K562 (cell line): ENCODE data around the gene RAD50. TPM values are rescaled to one million over a fixed set of nuclear protein-coding genes. Genes with fewer than 3 reads are reported as not detected.

ENCODE experiments used
- ATAC-seq: fragments of 200-7000 bp; cut with Tn5 transposase; 3 replicates; pipeline ENCODE4 v1.9.1; 2020; ENCODE audit warnings: moderate library complexity
- BruUV-seq: library from RNA; stranded (reverse); fragments of 400-500 nt; replicated peaks from 2 replicates; lab custom pipeline; 2021; lab: Mats Ljungman, UMichigan
- CTCF ChIA-PET: fragments of 300-600 bp; formaldehyde crosslinking; extraction: SDS; loops from one replicate; lab custom pipeline; 2021; ENCODE audit warnings: low intra/inter-chr PET ratio; lab: Yijun Ruan, JAX
- POLR2A ChIA-PET: fragments of 300-600, 350-650 bp; sonication (Branson Sonifier 250); formaldehyde crosslinking; extraction: SDS; loops from one replicate; lab custom pipeline; 2021; ENCODE audit warnings: antibody characterized with exemption, inconsistent platforms; lab: Yijun Ruan, JAX
- DNase-seq, 4 experiments: peaks; one replicate each; pipeline versions ENCODE4 v3.0.0 to v3.0.0-alpha.2; 2011 to 2018; ENCODE audit warnings: low spot score in 3 of 4, mixed read lengths in 3 of 4; ENCODE audit errors: extremely low read depth in 1 of 4
- FAIRE-seq: peaks from 2 replicates; lab custom pipeline; 2011; peaks lifted over from hg19 to GRCh38; lab: Jason Lieb, UNC
- H2AFZ ChIP-seq: 2 replicates; pipeline ENCODE4 v1.6.0; 2011; ENCODE audit warnings: low read depth, low read length, control low read depth, inconsistent platforms
- H3K27ac ChIP-seq: fragments of 200-600 bp; 3 replicates; pipeline ENCODE4 v1.8.0; 2011; ENCODE audit warnings: low read depth, mild to moderate bottlenecking, control low read depth, inconsistent platforms, low read length, moderate library complexity, mixed read lengths; ENCODE audit errors: extremely low read depth
- H3K27me3 ChIP-seq, 2 experiments: fragments of 300-600 bp in 1 of 2; 2 replicates in 1 of 2; 3 replicates in 1 of 2; pipeline versions ENCODE4 v1.6.0 to v1.8.0; 2011; ENCODE audit warnings: inconsistent platforms in 2 of 2, low read length in 2 of 2, mild to moderate bottlenecking in 1 of 2, mixed read lengths in 1 of 2, moderate library complexity in 1 of 2; ENCODE audit not compliant: control insufficient read depth in 2 of 2, insufficient read depth in 2 of 2
- H3K36me3 ChIP-seq: fragments of 300-600 bp; 3 replicates; pipeline ENCODE4 v1.8.0; 2011; ENCODE audit warnings: mild to moderate bottlenecking, low read length, inconsistent platforms; ENCODE audit not compliant: control insufficient read depth, insufficient read depth
- H3K4me1 ChIP-seq, 2 experiments: fragments of 200-600 bp in 1 of 2; replicated peaks in 1 of 2; 2 replicates in 1 of 2; 3 replicates in 1 of 2; pipeline versions ENCODE4 v1.5.1 to v1.8.0; 2011; ENCODE audit warnings: inconsistent platforms in 2 of 2, low read length in 2 of 2, mild to moderate bottlenecking in 1 of 2, mixed read lengths in 1 of 2, moderate library complexity in 1 of 2; ENCODE audit not compliant: control insufficient read depth in 2 of 2, insufficient read depth in 2 of 2
- H3K4me2 ChIP-seq: 2 replicates; pipeline ENCODE4 v1.6.1; 2011; ENCODE audit warnings: low read length, control low read depth, inconsistent platforms, mixed read lengths; ENCODE audit not compliant: insufficient read depth
- H3K4me3 ChIP-seq: fragments of 200-600 bp; sonication (generic), shearing (Covaris generic); 2 replicates; pipeline ENCODE4 v1.5.1; 2016; ENCODE audit warnings: control low read depth, inconsistent platforms
- H3K79me2 ChIP-seq: fragments of 200-600 bp; 3 replicates; pipeline ENCODE4 v1.8.0; 2011; ENCODE audit warnings: low read length, inconsistent platforms; ENCODE audit not compliant: control insufficient read depth, insufficient read depth
- H3K9ac ChIP-seq, 2 experiments: 2 replicates each; pipeline versions ENCODE4 v1.6.0 to v1.6.1; 2011; ENCODE audit warnings: low read depth in 2 of 2, low read length in 2 of 2, control low read depth in 1 of 2, inconsistent platforms in 1 of 2, mild to moderate bottlenecking in 1 of 2, mixed read lengths in 1 of 2; ENCODE audit not compliant: insufficient read depth in 1 of 2
- H3K9me1 ChIP-seq: one replicate; pipeline ENCODE4 v1.6.0; 2011; ENCODE audit warnings: inconsistent platforms, mild to moderate bottlenecking, low read length, moderate library complexity; ENCODE audit not compliant: control insufficient read depth, insufficient read depth
- H3K9me3 ChIP-seq: replicated peaks from 2 replicates; pipeline ENCODE4 v1.5.1; 2011; ENCODE audit warnings: low read depth, low read length, inconsistent platforms; ENCODE audit not compliant: control insufficient read depth, insufficient read depth
- H4K20me1 ChIP-seq: replicated peaks from 2 replicates; pipeline ENCODE4 v1.6.1; 2011; ENCODE audit warnings: low read length, inconsistent platforms, mixed read lengths; ENCODE audit not compliant: control insufficient read depth, insufficient read depth
- AFF1 ChIP-seq, 2 experiments: fragments of 450-650 bp; IDR thresholded peaks; 2 replicates each; pipeline ENCODE4 v1.6.1; 2018; ENCODE audit warnings: mild to moderate bottlenecking in 2 of 2, low read depth in 1 of 2; ENCODE audit not compliant: partially characterized antibody in 2 of 2
- COPS2 ChIP-seq: fragments of 450-650 bp; conservative IDR thresholded peaks from 2 replicates; pipeline ENCODE4 v1.6.1; 2016; ENCODE audit warnings: mild to moderate bottlenecking, moderate library complexity
- FOS ChIP-seq: IDR thresholded peaks from 3 replicates; pipeline ENCODE4 v1.6.1; 2011; ENCODE audit not compliant: insufficient read length; ENCODE audit errors: extremely low read depth
- RBM25 ChIP-seq: fragments of 200-400 bp; formaldehyde crosslinking; IDR thresholded peaks from 2 replicates; pipeline ENCODE4 v1.6.1; 2018; ENCODE audit warnings: low read length, low read depth, moderate library complexity; ENCODE audit not compliant: severe bottlenecking
- TRIM28 ChIP-seq: fragments of 450-650 bp; IDR thresholded peaks from 2 replicates; pipeline ENCODE4 v1.6.1; 2017
- ZBTB33 ChIP-seq: sonication (generic); formaldehyde crosslinking; IDR thresholded peaks from 2 replicates; pipeline ENCODE4 v1.8.1; 2023; ENCODE audit warnings: mild to moderate bottlenecking, missing genetic modification reagents
- ZNF354B ChIP-seq: fragments of 250-450 bp; sonication (Bioruptor Pico); IDR thresholded peaks from 2 replicates; pipeline ENCODE4 v1.4.0; 2020
- ZNF408 ChIP-seq: fragments of 250-450 bp; sonication (Bioruptor Pico); IDR thresholded peaks from 2 replicates; pipeline ENCODE4 v1.4.0; 2020; ENCODE audit warnings: low read depth, mild to moderate bottlenecking, moderate library complexity
- ZNF436 ChIP-seq: fragments of 250-450, 450-650 bp; sonication (Bioruptor Pico); formaldehyde crosslinking; IDR thresholded peaks from 2 replicates; pipeline ENCODE4 v1.7.0; 2020; ENCODE audit warnings: mild to moderate bottlenecking
- WGBS: fragments of 100-300 bp; shearing (Covaris generic); methylation state at CpG from one replicate; pipeline ENCODE4 v1.1.6; 2016; ENCODE audit warnings: low coverage, mixed read lengths; ENCODE audit not compliant: insufficient coverage; ENCODE audit errors: missing lambda C conversion rate; 5-methylcytosine and 5-hydroxymethylcytosine counted together
- in situ Hi-C: fragments of 300-500 bp; cut with MboI; formaldehyde crosslinking; loops from 4 replicates; pipeline ENCODE4 v1.15.0; 2018; ENCODE audit warnings: inconsistent platforms, mixed read lengths
- intact Hi-C: fragments of 100-400 bp; cut with micrococcal nuclease; formaldehyde crosslinking; loops from 2 replicates; pipeline ENCODE4 v1.14.2; 2022
- polyA plus RNA-seq, 8 experiments: library from polyadenylated mRNA; depleted of rRNA in 4 of 8; stranded (reverse) in 5 of 8; unstranded in 3 of 8; fragments of >200 nt; fragmentation: Nextera tagmentation in 2 of 8; fragmentation: Illumina TruSeq in 1 of 8; extraction: Ambion mirVana in 2 of 8; extraction: Trizol in 1 of 8; gene quantifications; 2 replicates each; pipeline versions ENCODE4 v1.2.1 to v1.2.3, GENCODE V29; 2011 to 2014; ENCODE audit warnings: inconsistent platforms in 1 of 8, missing spikeins in 1 of 8
- total RNA-seq, 7 experiments: library from RNA; depleted of rRNA in 6 of 7; stranded (reverse); fragments of >200 nt in 6 of 7; fragmentation: Illumina TruSeq in 2 of 7; extraction: Trizol in 2 of 7; gene quantifications; 2 replicates each; pipeline versions ENCODE4 v1.2.1 to v1.2.3, GENCODE V29; 2011 to 2021; ENCODE audit warnings: low replicate concordance in 1 of 7

RAD50 gene
- total and polyA plus RNA-seq, 9 of the 15 experiments (the other 6 are each of a cell fraction or from before 2014, with no cell fraction given) = 15.3 to 74.2 (median 44.1) TPM

GRCh38 chr5:132655821-132656773, 99.3 kb downstream of the RAD50 start:
- Histone ChIP-seq H3K4me3 (no peak overlapping the region), H3K9me1 (no peaks in the 10 kb centered on the region), H3K36me3 (no peaks in the 10 kb centered on the region), H3K9me3 (no peaks in the 10 kb centered on the region), H3K79me2 (no peaks in the 10 kb centered on the region), H4K20me1 (no peaks in the 10 kb centered on the region), H3K4me1 (peaks cover 24 to 32% of the 10 kb centered on the region in 2 experiments), H3K4me2 (no peak overlapping the region), H2AFZ (no peak overlapping the region), H3K27ac (no peak overlapping the region), H3K9ac (no peak overlapping the region), H3K27me3 (no peaks in the 10 kb centered on the region)
- no peak for TF ChIP-seq ZNF408 (CRISPR knock-in tag)
- TF ChIP-seq FOS = no peak
- no peak for TF ChIP-seq AFF1 (IDR thresholded peaks at IDR 0.05; ENCODE audit: low read depth in 1 of 2, partially characterized antibody in 2 of 2)
- TF ChIP-seq ZBTB33 (CRISPR knock-in tag) = peak; percentile 87; the same call in 1 of the 2 replicates
- no peak for TF ChIP-seq RBM25
- TF ChIP-seq COPS2 = no peak
- TF ChIP-seq ZNF436 (CRISPR knock-in tag) = no peak
- TF ChIP-seq ZNF354B (CRISPR knock-in tag) = no peak
- no peak for TF ChIP-seq TRIM28
- POLR2A ChIA-PET = no interaction called here
- in situ Hi-C loops = no loop called here
- intact Hi-C loops = no loop called here
- no peak for ATAC-seq
- DNase-seq = no peak
- BruUV-seq = no TSS peak
- 90% methylated on average over 22 of the region's 92 CpGs for WGBS
- FAIRE-seq = no peak
- CTCF ChIA-PET = interaction anchor here (0.5 kb wide), 1 partner anchor 235 kb away, joined by 3 read pairs; no protein-coding TSS in a partner anchor
